Neural cell (in vitro differentiated cells): ENCODE results near the gene IQSEC1. TPM values are rescaled to one million over a fixed set of nuclear protein-coding genes. Genes with fewer than 3 reads are reported as not detected.

ENCODE experiments used
- H2AFZ ChIP-seq: fragments of 200-600, 300-800 bp; sonication (generic), shearing (Covaris generic); 2 replicates; pipeline ENCODE4 v1.6.0; 2014; ENCODE audit warnings: low read depth, mild to moderate bottlenecking, antibody characterized with exemption, low read length, moderate library complexity
- H3F3A ChIP-seq: fragments of 200-600 bp; shearing (Covaris generic); 2 replicates; pipeline ENCODE4 v1.6.1; 2016; ENCODE audit warnings: mild to moderate bottlenecking, moderate library complexity, mixed read lengths, antibody characterized with exemption, low read length; ENCODE audit not compliant: insufficient read depth, poor library complexity, severe bottlenecking
- H3K27ac ChIP-seq: fragments of 200-600, 300-800 bp; sonication (generic), shearing (Covaris generic); 2 replicates; pipeline ENCODE4 v1.5.1; 2014; ENCODE audit warnings: mild to moderate bottlenecking, low read length, moderate library complexity
- H3K27me3 ChIP-seq: fragments of 300-800, 200-600 bp; sonication (generic), shearing (Covaris generic); 2 replicates; pipeline ENCODE4 v1.6.0; 2014; ENCODE audit warnings: mild to moderate bottlenecking, low read depth, low read length, moderate library complexity; ENCODE audit not compliant: insufficient read depth
- H3K36me3 ChIP-seq: fragments of 300-800, 200-600 bp; sonication (generic), shearing (Covaris generic); 2 replicates; pipeline ENCODE4 v1.5.1; 2014; ENCODE audit warnings: mild to moderate bottlenecking, antibody characterized with exemption, low read length, moderate library complexity; ENCODE audit not compliant: insufficient read depth
- H3K4me2 ChIP-seq: fragments of 300-800, 200-600 bp; sonication (generic), shearing (Covaris generic); 2 replicates; pipeline ENCODE4 v1.6.0; 2014; ENCODE audit warnings: mild to moderate bottlenecking, low read length
- H3K4me3 ChIP-seq: fragments of 300-800, 200-600 bp; sonication (generic), shearing (Covaris generic); 2 replicates; pipeline ENCODE4 v1.5.1; 2014; ENCODE audit warnings: mild to moderate bottlenecking, low read length, moderate library complexity
- H3K79me2 ChIP-seq: fragments of 200-600 bp; shearing (Covaris generic); replicated peaks from 2 replicates; pipeline ENCODE4 v1.6.0; 2014; ENCODE audit warnings: mild to moderate bottlenecking, low read length, moderate library complexity; ENCODE audit not compliant: insufficient read depth
- H3K9ac ChIP-seq: fragments of 300-800, 200-600 bp; sonication (generic), shearing (Covaris generic); 2 replicates; pipeline ENCODE4 v1.6.1; 2016; ENCODE audit warnings: mild to moderate bottlenecking, low read length, mixed read lengths
- H3K9me2 ChIP-seq: fragments of 200-600 bp; shearing (Covaris generic); 2 replicates; pipeline ENCODE4 v1.6.1; 2016; ENCODE audit warnings: mild to moderate bottlenecking, low read length, mixed read lengths; ENCODE audit not compliant: insufficient read depth
- H3K9me3 ChIP-seq: fragments of 200-600, 300-800 bp; sonication (generic), shearing (Covaris generic); 2 replicates; pipeline ENCODE4 v1.6.1; 2016; ENCODE audit warnings: mild to moderate bottlenecking, mixed run types, low read length, moderate library complexity, mixed read lengths
- H4K20me1 ChIP-seq: fragments of 200-600 bp; shearing (Covaris generic); 2 replicates; pipeline ENCODE4 v1.6.1; 2016; ENCODE audit warnings: mild to moderate bottlenecking, mixed run types; ENCODE audit not compliant: insufficient read depth
- CTCF ChIP-seq: fragments of 450-650 bp; IDR thresholded peaks from 2 replicates; pipeline ENCODE4 v1.5.1; 2014; ENCODE audit warnings: antibody characterized with exemption, mild to moderate bottlenecking, moderate library complexity; ENCODE audit not compliant: poor library complexity, severe bottlenecking
- EP300 ChIP-seq: fragments of 450-650 bp; conservative IDR thresholded peaks from 2 replicates; pipeline ENCODE4 v1.6.1; 2014; ENCODE audit warnings: antibody characterized with exemption, mild to moderate bottlenecking, moderate library complexity; ENCODE audit not compliant: poor library complexity, severe bottlenecking
- EZH2 ChIP-seq: fragments of 200-600, 300-800 bp; shearing (Covaris generic), sonication (generic); IDR thresholded peaks from 2 replicates; pipeline ENCODE4 v1.6.1; 2014; ENCODE audit warnings: antibody characterized with exemption, low read length, borderline replicate concordance, mild to moderate bottlenecking; ENCODE audit not compliant: insufficient read depth, poor library complexity, severe bottlenecking
- MXI1 ChIP-seq: fragments of 450-650 bp; conservative IDR thresholded peaks from 2 replicates; pipeline ENCODE4 v1.6.1; 2014; ENCODE audit warnings: antibody characterized with exemption, mild to moderate bottlenecking; ENCODE audit not compliant: poor library complexity, severe bottlenecking
- POLR2AphosphoS5 ChIP-seq: IDR thresholded peaks from 2 replicates; pipeline ENCODE4 v1.6.1; 2012
- RAD21 ChIP-seq: fragments of 450-650 bp; conservative IDR thresholded peaks from 2 replicates; pipeline ENCODE4 v1.6.1; 2014; ENCODE audit warnings: antibody characterized with exemption, mild to moderate bottlenecking, moderate library complexity
- SMC3 ChIP-seq: fragments of 450-650 bp; conservative IDR thresholded peaks from 2 replicates; pipeline ENCODE4 v1.6.1; 2014; ENCODE audit warnings: antibody characterized with exemption, mild to moderate bottlenecking, moderate library complexity; ENCODE audit not compliant: poor library complexity
- TAF1 ChIP-seq: IDR thresholded peaks from 2 replicates; pipeline ENCODE4 v1.6.1; 2012; ENCODE audit warnings: low read depth
- polyA plus RNA-seq: library from polyadenylated mRNA; depleted of rRNA; stranded (reverse); fragments of >200 nt; gene quantifications from 2 replicates; pipeline ENCODE4 v1.2.3, GENCODE V29; 2014
- TF ChIP-seq, protein P1 (sequence below): IDR thresholded peaks from 2 replicates; pipeline ENCODE4 v1.6.1; 2012; ENCODE audit warnings: borderline replicate concordance

IQSEC1 gene
- polyA plus RNA-seq, 1 donor from 2014 or later: 6.0 TPM

DNA sequence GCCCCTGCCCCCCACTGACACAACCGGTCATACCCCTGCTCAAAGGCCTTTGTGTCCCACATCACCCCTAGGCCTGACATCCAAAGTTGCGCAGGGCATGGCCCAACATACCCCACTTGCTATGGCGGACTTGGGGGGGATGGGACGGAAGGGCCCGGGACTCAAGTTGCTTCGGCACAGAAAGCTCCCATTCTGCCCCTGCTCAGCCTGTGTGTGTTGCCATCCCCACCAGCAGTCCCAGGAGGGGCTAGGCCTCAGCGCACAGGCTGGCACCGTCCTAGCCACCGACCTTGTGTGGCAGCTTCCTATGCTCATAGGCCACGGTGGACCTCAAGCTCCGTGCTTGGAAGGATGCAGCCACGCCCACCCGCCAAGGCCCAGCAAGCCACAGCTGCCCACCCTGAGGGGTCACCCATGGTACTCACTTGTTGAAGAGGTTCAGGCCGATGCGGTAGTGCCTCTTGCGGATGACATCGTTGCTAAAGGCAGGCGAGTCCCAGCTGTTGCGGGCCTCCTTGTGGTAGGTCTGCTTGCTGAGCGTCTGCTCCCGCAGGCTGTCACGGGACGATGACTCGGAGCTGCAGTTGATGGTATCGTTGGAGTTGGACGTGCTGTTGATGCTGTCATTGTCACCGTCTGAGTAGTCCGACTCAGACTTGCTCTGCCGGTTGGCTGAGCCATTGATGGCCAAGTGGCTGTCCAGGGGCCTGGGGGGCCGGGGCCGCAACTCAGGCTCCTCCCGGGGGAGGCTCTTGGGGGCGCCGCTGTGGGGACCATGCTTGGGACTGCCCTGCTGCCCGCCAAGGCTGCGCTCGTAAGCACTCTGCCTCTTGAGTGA lies 138.0 kb downstream of the IQSEC1 start:
- Histone ChIP-seq H3K9me3 (no peaks in the 10 kb centered on the region), H4K20me1 (no peaks in the 10 kb centered on the region), H3K27ac (no peak overlapping the region), H3K4me3 (no peak overlapping the region), H3K9me2 (no peaks in the 10 kb centered on the region), H2AFZ (no peak overlapping the region), H3K79me2 (no peaks in the 10 kb centered on the region), H3F3A (no peaks in the 10 kb centered on the region), H3K4me2 (no peak overlapping the region), H3K36me3 (no peaks in the 10 kb centered on the region), H3K9ac (no peak overlapping the region), H3K27me3 (no peaks in the 10 kb centered on the region)
- TF ChIP-seq, protein P1, sequence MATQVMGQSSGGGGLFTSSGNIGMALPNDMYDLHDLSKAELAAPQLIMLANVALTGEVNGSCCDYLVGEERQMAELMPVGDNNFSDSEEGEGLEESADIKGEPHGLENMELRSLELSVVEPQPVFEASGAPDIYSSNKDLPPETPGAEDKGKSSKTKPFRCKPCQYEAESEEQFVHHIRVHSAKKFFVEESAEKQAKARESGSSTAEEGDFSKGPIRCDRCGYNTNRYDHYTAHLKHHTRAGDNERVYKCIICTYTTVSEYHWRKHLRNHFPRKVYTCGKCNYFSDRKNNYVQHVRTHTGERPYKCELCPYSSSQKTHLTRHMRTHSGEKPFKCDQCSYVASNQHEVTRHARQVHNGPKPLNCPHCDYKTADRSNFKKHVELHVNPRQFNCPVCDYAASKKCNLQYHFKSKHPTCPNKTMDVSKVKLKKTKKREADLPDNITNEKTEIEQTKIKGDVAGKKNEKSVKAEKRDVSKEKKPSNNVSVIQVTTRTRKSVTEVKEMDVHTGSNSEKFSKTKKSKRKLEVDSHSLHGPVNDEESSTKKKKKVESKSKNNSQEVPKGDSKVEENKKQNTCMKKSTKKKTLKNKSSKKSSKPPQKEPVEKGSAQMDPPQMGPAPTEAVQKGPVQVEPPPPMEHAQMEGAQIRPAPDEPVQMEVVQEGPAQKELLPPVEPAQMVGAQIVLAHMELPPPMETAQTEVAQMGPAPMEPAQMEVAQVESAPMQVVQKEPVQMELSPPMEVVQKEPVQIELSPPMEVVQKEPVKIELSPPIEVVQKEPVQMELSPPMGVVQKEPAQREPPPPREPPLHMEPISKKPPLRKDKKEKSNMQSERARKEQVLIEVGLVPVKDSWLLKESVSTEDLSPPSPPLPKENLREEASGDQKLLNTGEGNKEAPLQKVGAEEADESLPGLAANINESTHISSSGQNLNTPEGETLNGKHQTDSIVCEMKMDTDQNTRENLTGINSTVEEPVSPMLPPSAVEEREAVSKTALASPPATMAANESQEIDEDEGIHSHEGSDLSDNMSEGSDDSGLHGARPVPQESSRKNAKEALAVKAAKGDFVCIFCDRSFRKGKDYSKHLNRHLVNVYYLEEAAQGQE: no peak
- TF ChIP-seq RAD21: no peak
- no peak for TF ChIP-seq MXI1
- TF ChIP-seq CTCF: no peak
- TF ChIP-seq EZH2: no peak

- Histone ChIP-seq H3K4me2 (no peak overlapping the region), H2AFZ (no peak overlapping the region), H4K20me1 (no peaks in the 10 kb centered on the region), H3K27ac (no peak overlapping the region), H3F3A (no peaks in the 10 kb centered on the region), H3K36me3 (no peaks in the 10 kb centered on the region), H3K9ac (no peak overlapping the region), H3K79me2 (no peaks in the 10 kb centered on the region), H3K9me2 (no peaks in the 10 kb centered on the region), H3K4me3 (no peak overlapping the region), H3K9me3 (no peaks in the 10 kb centered on the region), H3K27me3 (no peaks in the 10 kb centered on the region)
- TF ChIP-seq CTCF (no peak), SMC3 (no peak), EP300 (no peak), EZH2 (no peak), TAF1 (no peak), POLR2AphosphoS5 (no peak), MXI1 (no peak)
- TF ChIP-seq, protein P1: no peak
Observed at GRCh38 chr3:12934431-12934830, 138.8 kb downstream of the IQSEC1 start.
